K562 (cell line): ENCODE results near the gene NEIL1. TPM values are rescaled to one million over a fixed set of nuclear protein-coding genes. Genes with fewer than 3 reads are reported as not detected.

Experiments used
- CBFA2T3 ChIP-seq: fragments of 450-650 bp; IDR thresholded peaks from 2 replicates; pipeline ENCODE4 v1.6.1; 2017
- DDX20 ChIP-seq: fragments of 450-650 bp; IDR thresholded peaks from 2 replicates; pipeline ENCODE4 v1.6.1; 2016; ENCODE audit warnings: missing genetic modification characterization, low read depth, mild to moderate bottlenecking, missing compliant biosample characterization, moderate library complexity
- MGA ChIP-seq: fragments of 450-650 bp; IDR thresholded peaks from 2 replicates; pipeline ENCODE4 v1.6.1; 2016; ENCODE audit warnings: mild to moderate bottlenecking, moderate library complexity
- NONO ChIP-seq, 2 experiments: fragments of 200-400 bp in 1 of 2; fragments of 450-650 bp in 1 of 2; formaldehyde crosslinking in 1 of 2; IDR thresholded peaks; 2 replicates each; pipeline ENCODE4 v1.6.1; 2017; ENCODE audit warnings: low read depth in 2 of 2, mild to moderate bottlenecking in 2 of 2, moderate library complexity in 2 of 2, low read length in 1 of 2
- PCBP1 ChIP-seq: fragments of 200-400 bp; formaldehyde crosslinking; IDR thresholded peaks from 2 replicates; pipeline ENCODE4 v1.6.1; 2018; ENCODE audit warnings: mild to moderate bottlenecking, low read depth, low read length; ENCODE audit not compliant: poor library complexity, severe bottlenecking
- SAFB2 ChIP-seq: fragments of 200-400 bp; formaldehyde crosslinking; IDR thresholded peaks from 2 replicates; pipeline ENCODE4 v1.6.1; 2018; ENCODE audit warnings: borderline replicate concordance, low read length, low read depth, moderate library complexity; ENCODE audit not compliant: severe bottlenecking
- YY1 ChIP-seq, 3 experiments: IDR thresholded peaks; 2 replicates each; pipeline ENCODE4 v1.6.1; 2011; ENCODE audit warnings: low read length in 2 of 3, mild to moderate bottlenecking in 2 of 3, moderate library complexity in 2 of 3, borderline replicate concordance in 1 of 3, control low read depth in 1 of 3, low read depth in 1 of 3; ENCODE audit not compliant: insufficient read depth in 3 of 3, insufficient replicate concordance in 2 of 3, control insufficient read depth in 1 of 3, insufficient read length in 1 of 3; ENCODE audit errors: extremely low read depth in 1 of 3
- ZBTB34 ChIP-seq: fragments of 250-450 bp; sonication (Bioruptor Pico); IDR thresholded peaks from 2 replicates; pipeline ENCODE4 v1.8.0; 2021; ENCODE audit warnings: mild to moderate bottlenecking, moderate library complexity
- ZC3H11A ChIP-seq: IDR thresholded peaks from 2 replicates; pipeline ENCODE4 v1.6.1; 2012; ENCODE audit warnings: low read depth, low read length, improper control_type of control experiment
- polyA plus RNA-seq, 8 experiments: library from polyadenylated mRNA; depleted of rRNA in 4 of 8; stranded (reverse) in 5 of 8; unstranded in 3 of 8; fragments of >200 nt; fragmentation: Nextera tagmentation in 2 of 8; fragmentation: Illumina TruSeq in 1 of 8; extraction: Ambion mirVana in 2 of 8; extraction: Trizol in 1 of 8; gene quantifications; 2 replicates each; pipeline versions ENCODE4 v1.2.1 to v1.2.3, GENCODE V29; 2011 to 2014; ENCODE audit warnings: inconsistent platforms in 1 of 8, missing spikeins in 1 of 8
- total RNA-seq, 7 experiments: library from RNA; depleted of rRNA in 6 of 7; stranded (reverse); fragments of >200 nt in 6 of 7; fragmentation: Illumina TruSeq in 2 of 7; extraction: Trizol in 2 of 7; gene quantifications; 2 replicates each; pipeline versions ENCODE4 v1.2.1 to v1.2.3, GENCODE V29; 2011 to 2021; ENCODE audit warnings: low replicate concordance in 1 of 7
- TF ChIP-seq, protein P1 (sequence below), 2 experiments: fragments of 450-650 bp; conservative IDR thresholded peaks; 2 replicates each; pipeline ENCODE4 v1.6.1; 2017; ENCODE audit warnings: mild to moderate bottlenecking in 2 of 2, moderate library complexity in 2 of 2

NEIL1 gene
- total and polyA plus RNA-seq, 9 of the 15 experiments (the other 6 are each of a cell fraction or from before 2014, with no cell fraction given) = 0.14 to 4.3 (median 2.4) TPM

- TF ChIP-seq ZBTB34 (CRISPR knock-in tag) = no peak
- TF ChIP-seq DDX20 = no peak
- peak; percentile 97 for TF ChIP-seq PCBP1
- 0 out of 2 replicates have a peak, but pooled peaks have one; percentile 26 for TF ChIP-seq CBFA2T3
- TF ChIP-seq, protein P1, sequence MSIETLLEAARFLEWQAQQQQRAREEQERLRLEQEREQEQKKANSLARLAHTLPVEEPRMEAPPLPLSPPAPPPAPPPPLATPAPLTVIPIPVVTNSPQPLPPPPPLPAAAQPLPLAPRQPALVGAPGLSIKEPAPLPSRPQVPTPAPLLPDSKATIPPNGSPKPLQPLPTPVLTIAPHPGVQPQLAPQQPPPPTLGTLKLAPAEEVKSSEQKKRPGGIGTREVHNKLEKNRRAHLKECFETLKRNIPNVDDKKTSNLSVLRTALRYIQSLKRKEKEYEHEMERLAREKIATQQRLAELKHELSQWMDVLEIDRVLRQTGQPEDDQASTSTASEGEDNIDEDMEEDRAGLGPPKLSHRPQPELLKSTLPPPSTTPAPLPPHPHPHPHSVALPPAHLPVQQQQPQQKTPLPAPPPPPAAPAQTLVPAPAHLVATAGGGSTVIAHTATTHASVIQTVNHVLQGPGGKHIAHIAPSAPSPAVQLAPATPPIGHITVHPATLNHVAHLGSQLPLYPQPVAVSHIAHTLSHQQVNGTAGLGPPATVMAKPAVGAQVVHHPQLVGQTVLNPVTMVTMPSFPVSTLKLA (conservative IDR thresholded peaks at IDR 0.05) = peak; percentile 72 to 84
- no peak for TF ChIP-seq SAFB2
- no peak for TF ChIP-seq MGA
- peak; percentile 74 to 95; a peak in 3 of 4 replicates for TF ChIP-seq NONO (IDR thresholded peaks at IDR 0.05; ENCODE audit: low read depth in 2 of 2, low read length in 1 of 2)
- TF ChIP-seq ZC3H11A = peak; percentile 96; the same call in 1 of the 2 replicates
- TF ChIP-seq YY1 (IDR thresholded peaks at IDR 0.05; ENCODE audit: borderline replicate concordance in 1 of 3, control insufficient read depth in 1 of 3, extremely low read depth in 1 of 3, insufficient read depth in 3 of 3, insufficient read length in 1 of 3, insufficient replicate concordance in 2 of 3, low read depth in 1 of 3, low read length in 2 of 3) = peak; percentile 80 to 96 (median 94)
Measured at GRCh38 chr15:75367913-75368688, 21.3 kb downstream of the NEIL1 start, which contains the start of gene MAN2C1 (continued).
